ENCODE measurements around the gene PDZRN4.
"Not testable (repeated sequence)": the region's sequence is repeated elsewhere in the genome, so short reads cannot be mapped to it uniquely, and the experiment has no call there.

PDZRN4 gene

GRCh38 chr12:41188058-41188840 is at the start of gene PDZRN4:
TSS of gene PDZRN4 (plus strand) at chr12:41188320.
- DNase-seq (ENCODE audit: low read depth), result no peak

GRCh38 chr12:41140117-41140516 is 48.0 kb upstream of the PDZRN4 start:
- no peak for DNase-seq (ENCODE audit: low read depth)

GRCh38 chr12:41141104-41141503 is 47.0 kb upstream of the PDZRN4 start:
- no peak for DNase-seq (ENCODE audit: low read depth)

GRCh38 chr12:41142376-41142775 is 45.7 kb upstream of the PDZRN4 start:
- DNase-seq (ENCODE audit: low read depth), result no peak

- no peak for DNase-seq (ENCODE audit: low read depth)
These were observed 36.3 kb upstream of the PDZRN4 start for GRCh38 chr12:41151793-41152192.

- no peak for DNase-seq (ENCODE audit: low read depth)
These were observed 25.7 kb upstream of the PDZRN4 start for GRCh38 chr12:41162461-41162860.

- DNase-seq (ENCODE audit: low read depth), result no peak
These were observed 20.4 kb upstream of the PDZRN4 start for GRCh38 chr12:41167701-41168100.

- DNase-seq (ENCODE audit: low read depth), result no peak
These were observed 13.5 kb upstream of the PDZRN4 start for GRCh38 chr12:41174602-41175001.

GRCh38 chr12:41179507-41179906 is 8.6 kb upstream of the PDZRN4 start:
- not testable (repeated sequence) for DNase-seq (ENCODE audit: low read depth)

GRCh38 chr12:41184864-41185263 is 3.3 kb upstream of the PDZRN4 start:
- DNase-seq (ENCODE audit: low read depth), result no peak

GRCh38 chr12:41186026-41186425 is 2.1 kb upstream of the PDZRN4 start:
- no peak for DNase-seq (ENCODE audit: low read depth)

- no peak for DNase-seq (ENCODE audit: low read depth)
These were observed 798 bp downstream of the PDZRN4 start for GRCh38 chr12:41188841-41189394.

GRCh38 chr12:41189395-41190251 is 1.5 kb downstream of the PDZRN4 start:
- no peak for DNase-seq (ENCODE audit: low read depth)

GRCh38 chr12:41190338-41190737 is 2.2 kb downstream of the PDZRN4 start:
- DNase-seq (ENCODE audit: low read depth), result no peak

GRCh38 chr12:41191549-41191948 is 3.4 kb downstream of the PDZRN4 start:
- not testable (repeated sequence) for DNase-seq (ENCODE audit: low read depth)

- DNase-seq (ENCODE audit: low read depth), result no peak
These were observed 5.2 kb downstream of the PDZRN4 start for GRCh38 chr12:41193311-41193710.

GRCh38 chr12:41202051-41202450 is 13.9 kb downstream of the PDZRN4 start:
- no peak for DNase-seq (ENCODE audit: low read depth)

- DNase-seq (ENCODE audit: low read depth), result no peak
These were observed 17.1 kb downstream of the PDZRN4 start for GRCh38 chr12:41205070-41205709.

GRCh38 chr12:41206298-41206697 is 18.2 kb downstream of the PDZRN4 start:
- no peak for DNase-seq (ENCODE audit: low read depth)

GRCh38 chr12:41211448-41211847 is 23.3 kb downstream of the PDZRN4 start:
- no peak for DNase-seq (ENCODE audit: low read depth)

GRCh38 chr12:41212625-41213024 is 24.5 kb downstream of the PDZRN4 start:
- no peak for DNase-seq (ENCODE audit: low read depth)

GRCh38 chr12:41213107-41213506 is 25.0 kb downstream of the PDZRN4 start:
- DNase-seq (ENCODE audit: low read depth), result no peak
